ENCODE measurements around the gene RBM47. TPM values are rescaled to one million over a fixed set of nuclear protein-coding genes. Genes with fewer than 3 reads are reported as not detected.

Gene RBM47
- total RNA-seq, 1 donor: 0.72 TPM

- DNase-seq (ENCODE audit: low read depth): no peak
- TF ChIP-seq CTCF (IDR thresholded peaks at IDR 0.05; ENCODE audit: insufficient read depth, low read length): no peak
- H3K4me3 ChIP-seq (ENCODE audit: low read depth, low read length): no peak overlapping the region
Measured at GRCh38 chr4:40585201-40585799, 44.4 kb downstream of the RBM47 start.

- H3K4me3 ChIP-seq (ENCODE audit: low read depth, low read length): no peak overlapping the region
- TF ChIP-seq CTCF (IDR thresholded peaks at IDR 0.05; ENCODE audit: insufficient read depth, low read length): no peak
- DNase-seq (ENCODE audit: low read depth): no peak
Measured at GRCh38 chr4:40584517-40585141, 45.0 kb downstream of the RBM47 start.

- no peak for DNase-seq (ENCODE audit: low read depth)
- no peak overlapping the region for H3K4me3 ChIP-seq (ENCODE audit: low read depth, low read length)
- TF ChIP-seq CTCF (IDR thresholded peaks at IDR 0.05; ENCODE audit: insufficient read depth, low read length): no peak
Measured at GRCh38 chr4:40583850-40584439, 45.7 kb downstream of the RBM47 start.

GRCh38 chr4:40582413-40582812 is 47.3 kb downstream of the RBM47 start:
- no peak overlapping the region for H3K4me3 ChIP-seq (ENCODE audit: low read depth, low read length)
- no peak for TF ChIP-seq CTCF (IDR thresholded peaks at IDR 0.05; ENCODE audit: insufficient read depth, low read length)
- DNase-seq (ENCODE audit: low read depth): no peak

GRCh38 chr4:40581254-40582140 is 48.2 kb downstream of the RBM47 start:
- TF ChIP-seq CTCF (IDR thresholded peaks at IDR 0.05; ENCODE audit: insufficient read depth, low read length): no peak
- H3K4me3 ChIP-seq (ENCODE audit: low read depth, low read length): no peak overlapping the region
- no peak for DNase-seq (ENCODE audit: low read depth)

GRCh38 chr4:40579983-40580382 is 49.7 kb downstream of the RBM47 start:
- TF ChIP-seq CTCF (IDR thresholded peaks at IDR 0.05; ENCODE audit: insufficient read depth, low read length): no peak
- DNase-seq (ENCODE audit: low read depth): peak; percentile 70
- no peak overlapping the region for H3K4me3 ChIP-seq (ENCODE audit: low read depth, low read length)

Measured in fibroblast of the aortic adventitia (primary cell).